Right lobe of liver (tissue), 6 donors: ENCODE measurements around the gene MAP4K2. TPM values are rescaled to one million over a fixed set of nuclear protein-coding genes. Genes with fewer than 3 reads are reported as not detected.

Source experiments
- ATAC-seq, 4 donors: fragments of 200-7000 bp; cut with Tn5 transposase; one replicate each; pipeline ENCODE4 v1.9.1; 2020; ENCODE audit warnings: mild to moderate bottlenecking in 4 of 4, moderate library complexity in 4 of 4
- DNase-seq, 3 donors: peaks; one replicate each; pipeline ENCODE4 v3.0.0-alpha.2; 2020
- H3K27ac ChIP-seq, 3 donors: fragments of 200-600 bp; one replicate each; pipeline ENCODE4 v1.8.0; 2022
- H3K27me3 ChIP-seq, 2 donors: fragments of 200-600 bp; one replicate each; pipeline ENCODE4 v1.8.0; 2022
- H3K36me3 ChIP-seq, 4 donors: fragments of 200-600 bp; sonication (generic) in 1 of 4; one replicate each; pipeline versions ENCODE4 v1.5.1 to v1.8.0; 2017 to 2022; ENCODE audit warnings: control low read depth in 1 of 4
- H3K4me1 ChIP-seq, 4 donors: fragments of 200-600 bp; sonication (generic) in 1 of 4; one replicate each; pipeline versions ENCODE4 v1.5.1 to v1.8.0; 2017 to 2022; ENCODE audit warnings: control low read depth in 1 of 4
- H3K4me3 ChIP-seq, 3 donors: fragments of 200-600 bp; one replicate each; pipeline ENCODE4 v1.8.0; 2022
- H3K9me3 ChIP-seq, 4 donors: fragments of 200-600 bp; sonication (generic) in 1 of 4; one replicate each; pipeline versions ENCODE4 v1.5.1 to v1.8.0; 2017 to 2022; ENCODE audit warnings: control low read depth in 1 of 4
- CTCF ChIP-seq, 4 donors: fragments of 200-600 bp in 3 of 4; fragments of 450-650 bp in 1 of 4; IDR thresholded peaks; one replicate each; pipeline versions ENCODE4 v1.5.1 to v1.8.0; 2016 to 2022; ENCODE audit warnings: antibody characterized with exemption in 4 of 4, mild to moderate bottlenecking in 2 of 4
- POLR2A ChIP-seq: fragments of 450-650 bp; IDR thresholded peaks from one replicate; pipeline ENCODE4 v1.6.1; 2017; ENCODE audit warnings: antibody characterized with exemption, mild to moderate bottlenecking
- WGBS: methylation state at CpG from one replicate; pipeline ENCODE4 v1.1.6; 2018; ENCODE audit warnings: low coverage, low lambda C conversion rate; ENCODE audit not compliant: insufficient coverage; ENCODE audit errors: missing lambda C conversion rate; 5-methylcytosine and 5-hydroxymethylcytosine counted together
- intact Hi-C, 2 donors: fragments of 100-400 bp; cut with DNase I; formaldehyde crosslinking; loops; one replicate each; pipeline versions ENCODE4 v1.11.2 to v1.14.1; 2022
- total RNA-seq, 6 experiments: library from RNA; depleted of rRNA in 2 of 6; stranded (reverse); fragments of >200 nt in 2 of 6; fragmentation: NEBNext Ultra II Directional in 3 of 6; extraction: Animal tissue kit (Norgen Biotek cat#: 25700) in 3 of 6; gene quantifications; one replicate each; pipeline versions ENCODE4 v1.1.0 to v1.2.4, GENCODE V29; 2016 to 2023
- donor health status: DM: no; HTN: yes; CAD: no.
- donor health status: DM: no; HTN: no; CAD: no.
- donor health status: DM: no; HTN: no; CAD: no.
- donor health status: DM: no; HTN: yes; CAD: no.
- donor health status: DM: no; HTN: yes; CAD: no.

Gene MAP4K2
- total RNA-seq, 6 experiments from 2014 or later = 3.4 to 14.7 (median 4.8) TPM

GRCh38 chr11:64752175-64752970 is 50.6 kb downstream of the MAP4K2 start:
- WGBS = 50% methylated on average over 3 of the region's 14 CpGs
- TF ChIP-seq POLR2A (no peak), CTCF (IDR thresholded peaks at IDR 0.05) (no peak)

GRCh38 chr11:64751580-64751979 is 51.4 kb downstream of the MAP4K2 start:
- TF ChIP-seq POLR2A = no peak
- no peak for TF ChIP-seq CTCF (IDR thresholded peaks at IDR 0.05)
- no peaks in the 10 kb centered on the region for H3K27me3 ChIP-seq
- intact Hi-C loops = no loop called here
- H3K36me3 ChIP-seq = no peaks in the 10 kb centered on the region
- DNase-seq (peak in 1 of 3 donors; percentile 18), ATAC-seq (no peak)
- H3K4me1 ChIP-seq = no peaks in the 10 kb centered on the region
- H3K4me3 ChIP-seq = no peak overlapping the region
- no peak overlapping the region for H3K27ac ChIP-seq
- 76% methylated on average over 8 of the region's 9 CpGs for WGBS
- H3K9me3 ChIP-seq = no peaks in the 10 kb centered on the region

More at GRCh38 chr11:64752175-64752970, 50.6 kb downstream of the MAP4K2 start:
- no peak for ATAC-seq
- Histone ChIP-seq H3K4me1 (no peaks in the 10 kb centered on the region), H3K4me3 (no peak overlapping the region), H3K36me3 (no peaks in the 10 kb centered on the region), H3K9me3 (no peaks in the 10 kb centered on the region), H3K27ac (no peak overlapping the region), H3K27me3 (no peaks in the 10 kb centered on the region)
- intact Hi-C loops = no loop called here
- peak in 1 of 3 donors; percentile 45 for DNase-seq

GRCh38 chr11:64751136-64751535 is 51.9 kb downstream of the MAP4K2 start:
- Histone ChIP-seq H3K4me3 (no peak overlapping the region), H3K27me3 (no peaks in the 10 kb centered on the region), H3K36me3 (no peaks in the 10 kb centered on the region), H3K9me3 (no peaks in the 10 kb centered on the region), H3K27ac (no peak overlapping the region), H3K4me1 (no peaks in the 10 kb centered on the region)
- DNase-seq = peak in 1 of 3 donors; percentile 35
- intact Hi-C loops = no loop called here
- WGBS = 97% methylated on average over 9 of the region's 9 CpGs
- ATAC-seq = no peak
- no peak for TF ChIP-seq CTCF (IDR thresholded peaks at IDR 0.05)
- TF ChIP-seq POLR2A = no peak

- DNase-seq (peak in 1 of 3 donors; percentile 41), ATAC-seq (no peak)
- H3K9me3 ChIP-seq = no peaks in the 10 kb centered on the region
- 91% methylated on average over 10 of the region's 13 CpGs for WGBS
- no peak overlapping the region for H3K27ac ChIP-seq
- TF ChIP-seq CTCF (IDR thresholded peaks at IDR 0.05) (no peak), POLR2A (no peak)
- no peaks in the 10 kb centered on the region for H3K36me3 ChIP-seq
- peaks cover 0 to 4% of the 10 kb centered on the region in 2 donors for H3K27me3 ChIP-seq
- H3K4me1 ChIP-seq = no peaks in the 10 kb centered on the region
- intact Hi-C loops = no loop called here
- H3K4me3 ChIP-seq = no peak overlapping the region
Measured at GRCh38 chr11:64750361-64751054, 52.5 kb downstream of the MAP4K2 start.
